ENCODE data around the gene SLC35B4.

GRCh38 chr7:134255814-134256213 lies 60.9 kb downstream of the SLC35B4 start:
- TF ChIP-seq CTCF (IDR thresholded peaks at IDR 0.05) (no peak), POLR2A (IDR thresholded peaks at IDR 0.05) (no peak)

All from testis (tissue), 2 donors.